Activated naive CD8-positive, alpha-beta T cell treated with anti-CD3 and anti-CD28 coated beads, Interleukin-2, amount 10 ng/mL, durations not matched to agents 7 days and 5 days (primary cell): Measurements from ENCODE around the gene ZC3H12D. TPM values are rescaled to one million over a fixed set of nuclear protein-coding genes. Genes with fewer than 3 reads are reported as not detected.
"Not testable (repeated sequence)": the region's sequence is repeated elsewhere in the genome, so short reads cannot be mapped to it uniquely, and the experiment has no call there.

Experiments
- ATAC-seq: fragments of 150-1000 bp; cut with Tn5 transposase; one replicate; pipeline ENCODE4 v1.10.0; 2021; ENCODE audit warnings: low read depth, moderate library complexity
- POLR2A ChIA-PET: fragments of 350-600 bp; sonication (Branson Sonifier 250); formaldehyde crosslinking; loops from one replicate; lab custom pipeline; 2021; ENCODE audit warnings: antibody characterized with exemption; lab: Charles Lee
- DNase-seq: peaks from one replicate; pipeline ENCODE4 v3.0.0; 2021
- H3K27ac Mint-ChIP-seq: one replicate; pipeline ENCODE4 v1.8.0; 2022; ENCODE audit warnings: mild to moderate bottlenecking, mixed read lengths
- H3K27me3 Mint-ChIP-seq: one replicate; pipeline ENCODE4 v1.8.0; 2022; ENCODE audit warnings: mild to moderate bottlenecking, moderate library complexity, mixed read lengths
- H3K36me3 Mint-ChIP-seq: one replicate; pipeline ENCODE4 v1.8.0; 2021; ENCODE audit warnings: mild to moderate bottlenecking, mixed read lengths
- H3K4me1 Mint-ChIP-seq: one replicate; pipeline ENCODE4 v1.8.0; 2021; ENCODE audit warnings: mixed read lengths
- H3K4me3 Mint-ChIP-seq: one replicate; pipeline ENCODE4 v1.8.0; 2022; ENCODE audit warnings: mild to moderate bottlenecking, moderate library complexity, mixed read lengths
- H3K9me3 Mint-ChIP-seq: one replicate; pipeline ENCODE4 v1.8.0; 2021; ENCODE audit warnings: mixed read lengths
- total RNA-seq, 2 experiments: library from RNA; stranded (reverse); gene quantifications; one replicate each; pipeline ENCODE4 v1.2.3, GENCODE V29; 2021

The ZC3H12D gene
- total RNA-seq, 2 experiments from 2014 or later: 25.5 to 27.0 TPM

DNA sequence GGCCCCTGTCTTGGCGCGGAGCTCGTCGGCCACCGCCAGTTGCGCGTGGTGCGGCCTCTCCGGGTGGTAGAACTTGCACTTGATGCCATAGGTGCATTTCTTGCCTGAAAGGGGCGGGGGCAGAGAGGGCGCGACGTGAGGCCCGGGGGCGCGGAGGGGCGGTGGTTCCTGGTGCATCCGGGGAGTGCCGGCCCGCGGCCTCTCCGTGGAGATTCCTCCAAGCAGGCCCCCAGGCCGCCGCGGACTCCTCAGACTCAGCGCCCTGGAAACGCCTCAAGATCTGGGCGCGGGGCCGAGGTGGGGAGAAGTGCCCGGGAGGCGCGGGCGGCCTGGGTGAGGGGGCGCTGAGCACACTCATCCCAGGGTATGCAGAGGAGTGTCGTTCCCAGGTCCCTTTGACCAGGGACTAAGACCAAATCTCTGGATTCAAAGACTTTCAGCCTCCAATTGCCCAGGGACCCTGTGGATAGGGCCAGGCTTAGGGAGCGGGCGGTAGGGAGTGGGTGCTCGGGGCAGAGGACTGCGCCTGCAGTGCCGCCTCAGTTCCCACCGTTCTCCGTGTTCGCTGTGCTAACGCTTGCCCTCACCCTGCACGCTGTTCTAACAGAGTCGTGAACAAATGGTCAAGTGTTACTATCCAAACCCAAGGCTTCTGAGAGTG, 33.3 kb downstream of the ZC3H12D start:
- no peaks in the 10 kb centered on the region for H3K36me3 Mint-ChIP-seq
- DNase-seq: peak; percentile 26
- H3K27ac Mint-ChIP-seq: no peak overlapping the region
- POLR2A ChIA-PET: interaction anchor here (0.7 kb wide), 1 partner anchor 385 kb away, joined by 3 read pairs; no protein-coding TSS in a partner anchor
- no peak overlapping the region for H3K4me3 Mint-ChIP-seq
- peaks cover 1% of the 10 kb centered on the region for H3K27me3 Mint-ChIP-seq
- H3K4me1 Mint-ChIP-seq: peaks cover 2% of the 10 kb centered on the region
- ATAC-seq: peak; percentile 50
- H3K9me3 Mint-ChIP-seq: no peaks in the 10 kb centered on the region

GRCh38 chr6:149450679-149451375, 34.0 kb downstream of the ZC3H12D start:
- DNase-seq (peak; percentile 52), ATAC-seq (peak; percentile 24)
- POLR2A ChIA-PET: interaction anchor here (0.7 kb wide), 1 partner anchor 384 kb away, joined by 3 read pairs; no protein-coding TSS in a partner anchor
- peak overlapping the region; percentile 64 for H3K4me3 Mint-ChIP-seq
- no peak overlapping the region for H3K27ac Mint-ChIP-seq
- H3K27me3 Mint-ChIP-seq: peaks cover 1% of the 10 kb centered on the region
- H3K9me3 Mint-ChIP-seq: no peaks in the 10 kb centered on the region
- no peaks in the 10 kb centered on the region for H3K36me3 Mint-ChIP-seq
- H3K4me1 Mint-ChIP-seq: peaks cover 2% of the 10 kb centered on the region

DNA sequence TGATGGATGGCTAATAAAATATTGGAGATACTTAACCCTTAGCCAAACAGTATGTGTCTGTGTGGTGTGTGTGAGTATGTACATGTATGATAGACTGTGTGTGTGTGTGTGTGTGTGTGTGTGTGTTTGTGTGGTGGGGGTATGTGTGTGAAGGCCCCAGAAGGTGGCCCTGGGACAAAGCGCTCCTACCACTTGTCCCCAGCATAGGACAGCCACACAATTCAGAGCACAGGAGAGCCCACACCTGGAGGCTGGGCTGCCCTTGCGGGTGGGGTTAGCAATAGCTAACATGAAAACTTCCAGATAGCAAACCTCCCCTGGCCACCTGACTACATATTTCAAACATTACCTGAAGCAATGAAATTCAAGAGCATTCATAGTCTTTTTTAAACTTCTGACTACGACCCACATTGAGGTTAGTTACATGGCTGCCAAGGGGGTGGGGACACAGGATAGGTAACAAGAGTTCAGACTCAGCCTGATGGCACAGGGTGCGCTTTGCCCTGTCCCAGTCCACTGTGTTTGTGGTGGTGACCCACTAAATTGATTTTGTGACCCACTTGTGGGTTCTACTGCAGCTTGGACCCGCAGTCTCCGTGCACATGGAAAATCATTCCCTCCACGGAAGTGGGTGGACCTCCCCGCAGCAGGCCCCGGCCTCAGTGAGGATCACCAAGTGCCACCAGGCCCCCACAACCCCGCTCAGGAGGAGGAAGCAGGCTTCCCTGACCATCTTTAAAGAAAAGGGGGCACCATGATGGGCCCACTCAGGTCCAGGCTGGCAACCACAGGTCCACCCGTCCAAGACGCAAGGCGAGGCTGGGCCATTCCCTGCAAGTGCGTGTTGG, 34.8 kb downstream of the ZC3H12D start:
- peak; percentile 19 for DNase-seq
- Mint-ChIP-seq H3K27me3 (peaks cover 1% of the 10 kb centered on the region), H3K4me3 (peak overlapping the region; percentile 64), H3K27ac (no peak overlapping the region), H3K36me3 (no peaks in the 10 kb centered on the region), H3K4me1 (peaks cover 2% of the 10 kb centered on the region), H3K9me3 (no peaks in the 10 kb centered on the region)
- POLR2A ChIA-PET: no interaction called here
- ATAC-seq: no peak

GRCh38 chr6:149448821-149449453, 35.9 kb downstream of the ZC3H12D start:
- H3K36me3 Mint-ChIP-seq: no peaks in the 10 kb centered on the region
- ATAC-seq: no peak
- H3K4me1 Mint-ChIP-seq: peaks cover 2% of the 10 kb centered on the region
- no peak overlapping the region for H3K27ac Mint-ChIP-seq
- H3K9me3 Mint-ChIP-seq: no peaks in the 10 kb centered on the region
- no peak for DNase-seq
- peaks cover 1% of the 10 kb centered on the region for H3K27me3 Mint-ChIP-seq
- no peak overlapping the region for H3K4me3 Mint-ChIP-seq
- POLR2A ChIA-PET: no interaction called here

DNA sequence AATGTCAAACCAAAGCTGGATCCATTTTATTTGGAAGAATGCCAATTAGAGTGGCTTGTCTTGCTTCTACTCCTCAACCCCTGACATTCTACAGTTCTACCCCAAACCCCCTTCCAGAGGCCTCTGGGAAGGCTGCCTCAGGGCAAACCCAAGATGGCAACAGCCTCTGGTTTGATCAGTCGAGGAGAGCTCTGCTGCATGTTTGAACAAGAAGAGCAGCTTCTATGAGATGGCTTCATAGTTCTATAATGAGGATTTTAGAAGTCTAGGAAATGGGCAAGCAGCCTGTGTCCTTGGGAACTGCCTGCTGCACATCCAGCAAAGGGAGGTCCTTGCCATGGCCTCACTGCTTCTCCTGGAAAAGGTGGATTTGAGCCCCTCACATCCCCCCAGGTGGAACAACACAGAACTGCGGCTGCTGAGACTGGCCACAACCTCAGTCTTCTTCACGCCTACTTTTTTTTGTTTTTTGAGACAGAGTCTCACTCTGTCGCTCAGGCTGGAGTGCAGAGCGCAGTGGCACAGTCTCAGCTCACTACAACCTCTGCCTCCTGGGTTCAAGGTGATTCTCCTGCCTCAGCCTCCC, 37.9 kb downstream of the ZC3H12D start:
- Mint-ChIP-seq H3K9me3 (no peaks in the 10 kb centered on the region), H3K27me3 (no peaks in the 10 kb centered on the region), H3K27ac (no peak overlapping the region), H3K4me3 (no peak overlapping the region), H3K36me3 (no peaks in the 10 kb centered on the region), H3K4me1 (peaks cover 2% of the 10 kb centered on the region)
- DNase-seq (no peak), ATAC-seq (no peak)
- POLR2A ChIA-PET: no interaction called here

- Mint-ChIP-seq H3K27me3 (no peaks in the 10 kb centered on the region), H3K36me3 (no peaks in the 10 kb centered on the region), H3K9me3 (no peaks in the 10 kb centered on the region), H3K27ac (no peak overlapping the region), H3K4me3 (no peak overlapping the region), H3K4me1 (peaks cover 2% of the 10 kb centered on the region)
- ATAC-seq (no peak), DNase-seq (no peak)
- POLR2A ChIA-PET: no interaction called here
Measured at GRCh38 chr6:149445573-149445972, 39.2 kb downstream of the ZC3H12D start.

- ATAC-seq: no peak
- peaks cover 2% of the 10 kb centered on the region for H3K4me1 Mint-ChIP-seq
- POLR2A ChIA-PET: interaction anchor here (0.8 kb wide), 1 partner anchor 19 kb away, joined by 3 read pairs; no protein-coding TSS in a partner anchor
- no peak for DNase-seq
- no peaks in the 10 kb centered on the region for H3K36me3 Mint-ChIP-seq
- no peak overlapping the region for H3K4me3 Mint-ChIP-seq
- H3K27ac Mint-ChIP-seq: no peak overlapping the region
- no peaks in the 10 kb centered on the region for H3K9me3 Mint-ChIP-seq
- no peaks in the 10 kb centered on the region for H3K27me3 Mint-ChIP-seq
Measured at GRCh38 chr6:149445095-149445466, 39.7 kb downstream of the ZC3H12D start.

GRCh38 chr6:149444360-149445094, 40.3 kb downstream of the ZC3H12D start:
- not testable (repeated sequence) for H3K27ac Mint-ChIP-seq, H3K9me3 Mint-ChIP-seq, H3K4me1 Mint-ChIP-seq, DNase-seq, H3K4me3 Mint-ChIP-seq, H3K27me3 Mint-ChIP-seq, H3K36me3 Mint-ChIP-seq, ATAC-seq
- POLR2A ChIA-PET: interaction anchor here (0.8 kb wide), 1 partner anchor 18 kb away, joined by 3 read pairs; no protein-coding TSS in a partner anchor

GRCh38 chr6:149443411-149444181, 41.2 kb downstream of the ZC3H12D start:
- peaks cover 5% of the 10 kb centered on the region for H3K4me1 Mint-ChIP-seq
- ATAC-seq (no peak), DNase-seq (no peak)
- peaks cover 1% of the 10 kb centered on the region for H3K27me3 Mint-ChIP-seq
- POLR2A ChIA-PET: no interaction called here
- no peak overlapping the region for H3K27ac Mint-ChIP-seq
- no peaks in the 10 kb centered on the region for H3K9me3 Mint-ChIP-seq
- no peak overlapping the region for H3K4me3 Mint-ChIP-seq
- H3K36me3 Mint-ChIP-seq: no peaks in the 10 kb centered on the region

- ATAC-seq (no peak), DNase-seq (no peak)
- Mint-ChIP-seq H3K36me3 (no peaks in the 10 kb centered on the region), H3K4me3 (no peak overlapping the region), H3K4me1 (peaks cover 16% of the 10 kb centered on the region), H3K9me3 (no peaks in the 10 kb centered on the region), H3K27ac (no peak overlapping the region), H3K27me3 (peaks cover 2% of the 10 kb centered on the region)
- POLR2A ChIA-PET: no interaction called here
Measured at GRCh38 chr6:149441740-149442139, 43.1 kb downstream of the ZC3H12D start.

GRCh38 chr6:149440735-149441671, 43.8 kb downstream of the ZC3H12D start:
- DNase-seq: no peak
- ATAC-seq: no peak
- Mint-ChIP-seq H3K27me3 (peaks cover 2% of the 10 kb centered on the region), H3K4me1 (peaks cover 16% of the 10 kb centered on the region), H3K27ac (no peak overlapping the region), H3K36me3 (no peaks in the 10 kb centered on the region), H3K9me3 (no peaks in the 10 kb centered on the region), H3K4me3 (no peak overlapping the region)
- POLR2A ChIA-PET: no interaction called here
